GM19023 (cell line): ENCODE measurements around the gene ZC3HAV1.
A peak's percentile ranks its signal among the peaks of the same experiment; 100 is the strongest.
"Not testable (repeated sequence)": the region's sequence is repeated elsewhere in the genome, so short reads cannot be mapped to it uniquely, and the experiment has no call there.

ENCODE experiments used
- ATAC-seq: cut with Tn5 transposase; IDR thresholded peaks from one replicate; pipeline ENCODE4 v1.9.1; 2021; ENCODE audit warnings: mild to moderate bottlenecking, moderate library complexity; ENCODE audit not compliant: unreplicated experiment

ZC3HAV1 gene

GRCh38 chr7:139025861-139026260, 83.7 kb downstream of the ZC3HAV1 start:
- ATAC-seq = not testable (repeated sequence)

DNA sequence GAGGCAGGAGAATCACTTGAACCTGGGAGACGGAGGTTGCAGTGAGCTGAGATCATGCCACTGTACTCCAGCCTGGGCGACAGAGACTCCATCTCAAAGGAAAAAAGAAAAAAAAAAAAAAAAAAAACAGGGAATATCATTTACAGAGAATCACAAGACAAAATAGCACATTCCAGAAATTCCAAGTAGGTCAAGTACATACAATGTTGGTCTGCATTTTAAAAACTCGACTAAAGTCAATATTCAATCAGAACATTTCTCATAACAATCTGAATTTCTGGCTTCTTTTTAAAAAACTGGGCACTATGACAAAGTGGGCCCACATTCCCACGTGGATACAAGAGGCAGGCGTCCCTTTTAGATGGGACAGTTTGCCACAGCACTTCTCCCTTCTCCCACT, 86.4 kb downstream of the ZC3HAV1 start:
- no peak for ATAC-seq

- no peak for ATAC-seq
These were observed 87.2 kb downstream of the ZC3HAV1 start for GRCh38 chr7:139022286-139022685.

DNA sequence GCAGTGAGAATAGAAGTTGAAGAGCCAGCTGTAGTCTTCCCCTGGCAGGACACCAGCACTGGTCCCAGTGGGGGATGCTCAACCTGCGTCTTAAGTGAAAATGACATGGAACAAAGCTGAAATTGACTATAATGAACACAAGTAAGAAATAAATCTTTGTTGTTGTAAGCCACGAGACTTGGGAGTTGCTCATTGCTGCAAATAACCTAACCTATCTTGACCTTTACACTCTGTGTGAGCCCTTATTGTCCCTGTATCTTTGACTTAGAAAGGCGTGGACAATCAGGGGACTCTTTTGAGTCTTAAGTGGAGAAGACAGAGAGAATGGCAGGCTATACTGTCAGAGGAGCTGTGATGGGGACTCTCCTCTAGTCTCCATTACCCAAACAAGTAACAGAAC, 90.6 kb downstream of the ZC3HAV1 start:
- ATAC-seq = no peak

- peak; percentile 90 for ATAC-seq
These were observed 92.5 kb downstream of the ZC3HAV1 start for GRCh38 chr7:139016931-139017511.

- ATAC-seq = no peak
These were observed 98.1 kb downstream of the ZC3HAV1 start for GRCh38 chr7:139011373-139011772.

GRCh38 chr7:139004321-139005090, 105.0 kb downstream of the ZC3HAV1 start:
- ATAC-seq = no peak

DNA sequence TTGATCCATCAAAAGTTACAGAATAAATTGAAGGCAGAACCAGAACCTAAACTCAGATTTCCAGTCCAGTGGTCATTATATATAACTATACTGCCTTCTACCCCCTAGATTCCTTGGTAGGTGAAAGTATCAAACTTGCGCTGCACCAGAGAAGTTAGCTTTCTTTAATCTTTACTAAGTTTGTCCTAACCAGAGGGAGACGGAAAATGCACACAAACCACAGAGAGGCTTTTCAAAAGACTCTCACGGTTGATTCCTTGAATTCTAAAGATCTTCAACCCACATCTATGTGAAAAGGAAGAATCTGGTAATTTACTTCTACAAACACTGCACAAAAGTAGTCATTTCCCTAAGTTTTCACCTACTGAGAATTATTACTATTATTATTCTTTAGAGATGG, 110.1 kb downstream of the ZC3HAV1 start:
- ATAC-seq = no peak
